Measurements from ENCODE around the gene MMP14. TPM values are rescaled to one million over a fixed set of nuclear protein-coding genes. Genes with fewer than 3 reads are reported as not detected.

MMP14 gene
- total RNA-seq, 1 experiment from 2014 or later: 17.8 TPM

DNA sequence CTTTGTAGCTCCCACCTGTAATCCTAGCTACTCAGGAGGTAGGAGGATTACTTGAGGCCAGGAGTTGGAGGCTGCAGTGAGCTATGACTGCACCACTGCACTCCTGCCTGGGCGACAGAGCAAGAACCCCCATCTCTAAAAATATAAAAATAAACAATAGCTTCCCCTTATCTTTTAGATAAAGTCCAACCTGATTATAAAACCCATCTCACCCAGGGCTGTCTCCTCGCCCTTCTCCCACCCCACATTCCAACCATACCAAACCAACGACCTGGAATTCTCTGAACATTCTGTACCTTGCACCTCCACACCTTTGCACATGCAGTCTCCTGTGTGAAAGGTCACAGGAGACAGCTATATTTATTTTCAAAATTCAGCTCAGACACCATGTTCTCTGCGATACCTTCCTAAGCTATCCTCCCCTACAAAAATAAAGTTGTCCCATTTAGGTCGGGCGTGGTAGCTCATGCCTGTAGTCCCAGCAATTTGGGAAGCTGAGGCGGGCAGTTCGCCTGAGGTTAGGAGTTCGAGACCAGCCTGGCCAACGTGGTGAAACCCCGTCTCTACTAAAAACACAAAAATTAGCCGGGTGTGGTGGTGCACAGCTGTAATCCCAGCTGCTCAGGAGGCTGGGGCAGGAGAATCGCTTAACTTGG, 28.8 kb upstream of the MMP14 start:
- H3K36me3 ChIP-seq (ENCODE audit: control insufficient read depth in 1 of 2, insufficient read depth in 2 of 2, low read length in 2 of 2): no peaks in the 10 kb centered on the region
- H3K9ac ChIP-seq (ENCODE audit: low read length): no peak overlapping the region
- DNase-seq (ENCODE audit: low read depth, low spot score): no peak
- peak overlapping the region; percentile 51 for H2AFZ ChIP-seq (ENCODE audit: low read depth, low read length, poor library complexity, severe bottlenecking)
- H4K20me1 ChIP-seq (ENCODE audit: insufficient read depth): no peaks in the 10 kb centered on the region
- H3K27ac ChIP-seq (ENCODE audit: low read depth, low read length): no peak overlapping the region
- TF ChIP-seq EZH2phosphoT487 (IDR thresholded peaks at IDR 0.05; ENCODE audit: borderline replicate concordance) (no peak), POLR2A (IDR thresholded peaks at IDR 0.05; ENCODE audit: borderline replicate concordance, extremely low read depth, insufficient read depth, insufficient read length) (no peak), EZH2 (IDR thresholded peaks at IDR 0.05) (no peak), RAD21 (IDR thresholded peaks at IDR 0.05; ENCODE audit: low read depth) (no peak), SIN3A (IDR thresholded peaks at IDR 0.05; ENCODE audit: low read depth) (no peak), POLR2AphosphoS5 (IDR thresholded peaks at IDR 0.05; ENCODE audit: low read depth, low read length) (no peak), YY1 (IDR thresholded peaks at IDR 0.05; ENCODE audit: extremely low read depth, insufficient replicate concordance, low read depth, low read length) (no peak), EGR1 (IDR thresholded peaks at IDR 0.05; ENCODE audit: low read depth) (no peak)
- TF ChIP-seq, protein P1, sequence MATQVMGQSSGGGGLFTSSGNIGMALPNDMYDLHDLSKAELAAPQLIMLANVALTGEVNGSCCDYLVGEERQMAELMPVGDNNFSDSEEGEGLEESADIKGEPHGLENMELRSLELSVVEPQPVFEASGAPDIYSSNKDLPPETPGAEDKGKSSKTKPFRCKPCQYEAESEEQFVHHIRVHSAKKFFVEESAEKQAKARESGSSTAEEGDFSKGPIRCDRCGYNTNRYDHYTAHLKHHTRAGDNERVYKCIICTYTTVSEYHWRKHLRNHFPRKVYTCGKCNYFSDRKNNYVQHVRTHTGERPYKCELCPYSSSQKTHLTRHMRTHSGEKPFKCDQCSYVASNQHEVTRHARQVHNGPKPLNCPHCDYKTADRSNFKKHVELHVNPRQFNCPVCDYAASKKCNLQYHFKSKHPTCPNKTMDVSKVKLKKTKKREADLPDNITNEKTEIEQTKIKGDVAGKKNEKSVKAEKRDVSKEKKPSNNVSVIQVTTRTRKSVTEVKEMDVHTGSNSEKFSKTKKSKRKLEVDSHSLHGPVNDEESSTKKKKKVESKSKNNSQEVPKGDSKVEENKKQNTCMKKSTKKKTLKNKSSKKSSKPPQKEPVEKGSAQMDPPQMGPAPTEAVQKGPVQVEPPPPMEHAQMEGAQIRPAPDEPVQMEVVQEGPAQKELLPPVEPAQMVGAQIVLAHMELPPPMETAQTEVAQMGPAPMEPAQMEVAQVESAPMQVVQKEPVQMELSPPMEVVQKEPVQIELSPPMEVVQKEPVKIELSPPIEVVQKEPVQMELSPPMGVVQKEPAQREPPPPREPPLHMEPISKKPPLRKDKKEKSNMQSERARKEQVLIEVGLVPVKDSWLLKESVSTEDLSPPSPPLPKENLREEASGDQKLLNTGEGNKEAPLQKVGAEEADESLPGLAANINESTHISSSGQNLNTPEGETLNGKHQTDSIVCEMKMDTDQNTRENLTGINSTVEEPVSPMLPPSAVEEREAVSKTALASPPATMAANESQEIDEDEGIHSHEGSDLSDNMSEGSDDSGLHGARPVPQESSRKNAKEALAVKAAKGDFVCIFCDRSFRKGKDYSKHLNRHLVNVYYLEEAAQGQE (IDR thresholded peaks at IDR 0.05; ENCODE audit: low read depth): no peak
- TF ChIP-seq, protein P2, sequence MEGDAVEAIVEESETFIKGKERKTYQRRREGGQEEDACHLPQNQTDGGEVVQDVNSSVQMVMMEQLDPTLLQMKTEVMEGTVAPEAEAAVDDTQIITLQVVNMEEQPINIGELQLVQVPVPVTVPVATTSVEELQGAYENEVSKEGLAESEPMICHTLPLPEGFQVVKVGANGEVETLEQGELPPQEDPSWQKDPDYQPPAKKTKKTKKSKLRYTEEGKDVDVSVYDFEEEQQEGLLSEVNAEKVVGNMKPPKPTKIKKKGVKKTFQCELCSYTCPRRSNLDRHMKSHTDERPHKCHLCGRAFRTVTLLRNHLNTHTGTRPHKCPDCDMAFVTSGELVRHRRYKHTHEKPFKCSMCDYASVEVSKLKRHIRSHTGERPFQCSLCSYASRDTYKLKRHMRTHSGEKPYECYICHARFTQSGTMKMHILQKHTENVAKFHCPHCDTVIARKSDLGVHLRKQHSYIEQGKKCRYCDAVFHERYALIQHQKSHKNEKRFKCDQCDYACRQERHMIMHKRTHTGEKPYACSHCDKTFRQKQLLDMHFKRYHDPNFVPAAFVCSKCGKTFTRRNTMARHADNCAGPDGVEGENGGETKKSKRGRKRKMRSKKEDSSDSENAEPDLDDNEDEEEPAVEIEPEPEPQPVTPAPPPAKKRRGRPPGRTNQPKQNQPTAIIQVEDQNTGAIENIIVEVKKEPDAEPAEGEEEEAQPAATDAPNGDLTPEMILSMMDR (IDR thresholded peaks at IDR 0.05 in 2 of 3, conservative IDR thresholded peaks at IDR 0.05 in 1 of 3; ENCODE audit: borderline replicate concordance in 1 of 3, insufficient read depth in 1 of 3, low read depth in 2 of 3, low read length in 2 of 3): no peak
- peaks cover 4 to 11% of the 10 kb centered on the region in 2 experiments; a peak in 3 of 4 replicates for H3K4me1 ChIP-seq (ENCODE audit: control insufficient read depth in 1 of 2, insufficient read depth in 2 of 2, low read length in 2 of 2)
- no peaks in the 10 kb centered on the region for H3K9me2 ChIP-seq (ENCODE audit: insufficient read depth)
- RAD21 ChIA-PET (ENCODE audit: low non-redundant PET in 1 of 2, low total read pairs in 2 of 2, uncharacterized antibody in 2 of 2, unreplicated experiment in 2 of 2): interaction anchor here in 1 of 2 experiments (1.1 kb wide), 1 partner anchor 15 kb away, joined by 3 read pairs; no protein-coding TSS in a partner anchor
- H3K4me3 ChIP-seq (replicated peaks in 1 of 2; ENCODE audit: low read depth in 1 of 2, low read length in 2 of 2): no peak overlapping the region
- ATAC-seq: peak; percentile 60; the same call in 1 of the 2 replicates
- intact Hi-C loops (cut with micrococcal nuclease): no loop called here
- no TSS peak for BruUV-seq (replicated peaks)
- POLR2A ChIA-PET: no interaction called here
- no peaks in the 10 kb centered on the region for H3K79me2 ChIP-seq (ENCODE audit: insufficient read depth, low read length)
- H3K27me3 ChIP-seq (ENCODE audit: insufficient read depth, low read length): no peaks in the 10 kb centered on the region
- CTCF ChIA-PET: interaction anchor here (0.7 to 1.2 kb wide), 3 partner anchors 12 to 48 kb away, joined by 3 to 4 read pairs (median 4); no protein-coding TSS in a partner anchor
- H3K9me3 ChIP-seq (ENCODE audit: control insufficient read depth in 1 of 2, insufficient read depth in 1 of 2, low read depth in 1 of 2, low read length in 2 of 2): no peaks in the 10 kb centered on the region
- H3K4me2 ChIP-seq (ENCODE audit: low read length): peak overlapping the region; percentile 31; the same call in 1 of the 2 replicates
